Ureter (tissue), 1 donor: Measurements from ENCODE around the gene CUL9. TPM values are rescaled to one million over a fixed set of nuclear protein-coding genes. Genes with fewer than 3 reads are reported as not detected.
"Not testable (repeated sequence)": the region's sequence is repeated elsewhere in the genome, so short reads cannot be mapped to it uniquely, and the experiment has no call there.

Source experiments
- DNase-seq: peaks from one replicate; pipeline ENCODE4 v3.0.0-alpha.2; 2020; ENCODE audit warnings: low spot score
- total RNA-seq: library from RNA; stranded (reverse); gene quantifications from one replicate; pipeline ENCODE4 v1.2.4, GENCODE V29; 2023
- donor health status: DM: yes; HTN: yes; CAD: no.

CUL9 gene
- total RNA-seq = 71.7 TPM

DNA sequence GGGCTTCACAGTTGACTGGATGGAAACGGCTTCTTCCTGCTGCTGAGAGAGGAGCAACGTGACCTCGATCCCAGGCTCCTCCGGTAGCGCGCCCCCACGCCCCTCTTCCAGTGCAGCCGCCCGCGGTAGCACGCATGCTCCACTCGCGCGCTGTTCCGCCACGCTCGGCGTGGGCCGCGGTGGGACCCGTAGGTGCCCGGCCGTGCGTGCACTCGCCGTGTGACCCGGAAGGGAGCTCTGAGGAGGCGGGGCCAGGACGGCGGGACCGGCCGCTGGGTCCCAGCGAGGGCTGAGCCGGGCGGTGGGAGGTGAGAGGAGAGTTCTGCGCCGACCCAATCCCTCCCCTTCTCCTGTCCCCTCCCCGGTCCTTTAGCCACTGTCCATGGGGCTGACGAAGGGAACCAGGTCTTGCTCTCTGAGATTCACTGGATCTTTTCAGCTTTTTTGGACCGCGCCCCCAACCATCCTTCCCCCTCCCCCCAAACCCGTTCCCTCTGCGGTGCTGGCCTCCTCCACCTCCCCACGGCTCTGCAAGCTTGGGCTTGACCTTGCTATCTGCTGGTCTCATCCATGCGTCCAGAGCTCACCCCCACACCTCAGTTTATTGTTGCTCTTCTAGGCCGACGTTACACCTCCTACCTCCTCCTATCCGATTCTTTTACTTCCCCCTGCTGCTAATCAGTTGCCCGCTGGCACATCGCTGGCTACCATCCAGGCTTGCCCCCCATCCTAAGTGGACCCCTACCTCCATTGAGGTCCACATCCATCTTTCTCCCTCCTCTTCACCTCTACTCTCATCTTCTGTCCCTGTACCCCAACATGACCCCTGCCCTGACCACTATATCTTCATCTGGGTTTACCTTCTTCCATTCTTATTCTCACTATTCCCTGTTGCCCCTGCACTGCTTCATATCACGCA, at the start of gene CUL9:
CUL9 (plus strand) TSS at position 255 of the 919 bp plus-strand sequence. CDS start 2,115 bp downstream, outside the sequence.
- DNase-seq = peak; percentile 86

GRCh38 chr6:43138267-43138666, 43.7 kb upstream of the CUL9 start:
- DNase-seq = no peak

DNA sequence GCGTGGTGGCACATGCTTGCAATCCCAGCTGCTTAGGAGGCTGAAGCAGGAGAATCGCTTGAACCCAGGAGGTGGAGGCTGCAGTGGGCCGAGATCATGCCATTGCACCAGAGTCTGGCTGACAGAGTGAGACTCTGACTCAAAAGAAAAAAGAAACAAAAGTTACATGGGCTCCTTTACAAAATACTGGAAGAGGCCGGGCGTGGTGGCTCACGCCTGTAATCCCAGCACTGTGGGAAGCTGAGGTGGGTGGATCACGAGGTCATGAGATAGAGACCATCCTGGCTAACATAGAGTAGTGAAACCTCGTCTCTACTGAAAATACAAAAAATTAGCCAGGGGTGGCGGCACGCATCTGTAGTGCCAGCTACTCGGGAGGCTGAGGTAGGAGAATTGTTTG, 42.0 kb upstream of the CUL9 start:
- not testable (repeated sequence) for DNase-seq

DNA sequence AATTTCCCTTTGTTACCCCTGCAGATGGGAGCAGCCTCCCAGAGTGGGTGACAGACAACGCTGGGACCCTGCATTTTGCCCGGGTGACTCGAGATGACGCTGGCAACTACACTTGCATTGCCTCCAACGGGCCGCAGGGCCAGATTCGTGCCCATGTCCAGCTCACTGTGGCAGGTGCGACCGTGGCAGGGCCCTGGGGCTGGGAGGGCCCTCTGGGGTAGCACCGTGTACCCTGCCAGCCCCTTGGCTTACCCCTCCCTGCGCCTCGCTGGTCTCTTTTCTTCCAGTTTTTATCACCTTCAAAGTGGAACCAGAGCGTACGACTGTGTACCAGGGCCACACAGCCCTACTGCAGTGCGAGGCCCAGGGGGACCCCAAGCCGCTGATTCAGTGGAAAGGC, 40.4 kb upstream of the CUL9 start:
- DNase-seq = no peak

GRCh38 chr6:43142101-43142500, 39.9 kb upstream of the CUL9 start:
- no peak for DNase-seq

DNA sequence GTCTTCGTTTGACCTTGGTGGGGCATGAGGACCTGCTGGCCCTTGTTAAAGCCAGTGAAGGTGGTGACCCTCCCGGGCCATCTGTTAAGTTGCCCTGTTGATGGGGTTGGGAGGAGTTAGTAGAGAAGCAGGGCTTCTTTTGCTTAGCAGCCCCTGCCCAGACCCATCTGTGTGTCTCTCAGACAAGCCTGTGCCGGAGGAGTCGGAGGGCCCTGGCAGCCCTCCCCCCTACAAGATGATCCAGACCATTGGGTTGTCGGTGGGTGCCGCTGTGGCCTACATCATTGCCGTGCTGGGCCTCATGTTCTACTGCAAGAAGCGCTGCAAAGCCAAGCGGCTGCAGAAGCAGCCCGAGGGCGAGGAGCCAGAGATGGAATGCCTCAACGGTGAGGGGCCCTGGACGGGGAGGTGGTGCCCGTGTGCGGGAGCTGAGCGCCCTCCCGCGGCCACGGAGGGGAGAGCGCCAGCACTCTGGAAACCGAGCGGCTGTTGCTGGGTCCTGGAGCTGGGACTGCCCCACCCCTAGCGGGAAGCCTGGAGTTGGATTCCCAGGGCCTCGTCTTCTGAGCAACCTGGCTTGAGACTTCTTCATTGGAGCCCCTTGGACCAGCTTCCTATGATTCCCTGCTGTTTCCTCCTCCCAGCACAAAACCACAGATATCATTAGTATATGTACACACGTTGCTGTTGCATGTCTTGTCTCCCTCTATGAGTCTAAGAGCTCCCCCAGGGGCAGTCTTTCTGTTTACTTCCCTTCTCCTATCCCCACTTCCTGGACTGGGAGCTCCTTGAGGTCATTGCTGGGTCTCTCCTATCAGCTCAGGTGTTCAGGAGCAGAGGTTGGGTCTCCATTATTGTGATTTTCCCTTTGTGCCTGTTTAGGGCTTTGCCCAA, 38.5 kb upstream of the CUL9 start:
- DNase-seq = peak; percentile 89

- no peak for DNase-seq
These were observed 37.1 kb upstream of the CUL9 start for GRCh38 chr6:43144879-43145278.

DNA sequence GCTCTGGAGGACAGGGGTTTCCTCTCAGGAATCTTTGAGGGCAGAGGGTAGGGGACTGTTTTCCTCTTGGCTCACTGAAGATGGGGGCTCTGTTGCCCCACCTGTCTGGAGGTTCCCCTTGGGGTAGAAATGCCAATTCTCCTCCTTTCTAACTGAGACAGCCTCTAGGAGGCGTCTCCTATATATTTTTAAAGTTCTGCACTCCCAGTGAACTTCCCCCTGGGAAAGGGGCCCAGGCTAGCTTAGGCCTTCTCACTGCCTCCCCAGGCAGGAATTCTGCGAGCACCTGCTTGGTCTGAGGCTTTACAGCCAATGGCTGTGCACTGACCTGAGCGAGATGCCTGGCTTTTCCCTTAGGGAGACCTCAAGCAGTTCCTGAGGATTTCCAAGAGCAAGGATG, 35.7 kb upstream of the CUL9 start:
- DNase-seq = no peak

DNA sequence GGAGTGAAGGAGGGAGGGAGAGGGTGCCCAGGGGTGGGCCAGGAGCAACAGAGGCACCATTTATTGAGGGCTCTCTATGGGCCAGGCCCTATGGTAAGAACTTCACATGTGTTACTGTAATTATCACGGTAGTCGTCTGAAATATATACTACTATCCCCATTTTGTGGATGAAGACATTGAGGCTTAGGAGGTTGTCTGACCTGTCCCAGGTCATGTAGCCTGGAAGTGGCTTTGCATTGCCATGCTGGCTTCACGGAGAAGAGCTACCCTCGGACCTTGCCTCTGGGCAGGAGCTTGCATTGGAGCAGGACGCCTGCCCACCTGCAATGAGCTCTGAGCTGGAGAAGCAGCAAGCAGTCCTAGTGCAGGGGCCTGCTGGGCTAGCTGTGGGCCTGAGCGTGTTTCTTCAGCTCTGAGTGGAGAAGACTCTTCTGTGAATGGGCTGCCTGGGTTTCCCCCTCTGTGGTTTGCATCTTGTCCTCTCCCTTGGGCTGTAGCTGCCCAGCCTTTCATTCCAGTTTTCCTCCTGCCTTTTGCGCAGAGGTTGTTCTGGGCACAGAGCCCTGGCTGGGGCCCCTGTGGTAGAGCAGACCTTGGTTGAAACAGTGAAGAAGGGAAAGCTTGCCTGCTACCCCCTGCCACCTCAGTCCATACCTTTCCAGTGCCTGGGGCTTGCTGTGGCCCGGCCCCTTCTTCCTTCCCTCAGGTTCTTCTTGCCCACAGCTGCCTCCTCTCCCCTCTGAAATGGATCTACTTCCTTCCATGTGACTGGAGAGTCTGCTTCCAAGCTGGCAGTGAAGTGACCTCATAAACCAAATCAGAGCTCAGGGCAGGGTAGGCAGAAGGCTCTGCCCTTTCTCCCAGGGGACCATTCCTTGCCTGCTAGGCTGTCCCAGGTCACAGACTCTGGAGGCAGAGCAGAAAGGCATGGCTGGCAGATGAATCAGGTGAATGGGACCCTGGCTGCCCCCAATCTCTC, 35.0 kb upstream of the CUL9 start:
- DNase-seq = no peak

DNA sequence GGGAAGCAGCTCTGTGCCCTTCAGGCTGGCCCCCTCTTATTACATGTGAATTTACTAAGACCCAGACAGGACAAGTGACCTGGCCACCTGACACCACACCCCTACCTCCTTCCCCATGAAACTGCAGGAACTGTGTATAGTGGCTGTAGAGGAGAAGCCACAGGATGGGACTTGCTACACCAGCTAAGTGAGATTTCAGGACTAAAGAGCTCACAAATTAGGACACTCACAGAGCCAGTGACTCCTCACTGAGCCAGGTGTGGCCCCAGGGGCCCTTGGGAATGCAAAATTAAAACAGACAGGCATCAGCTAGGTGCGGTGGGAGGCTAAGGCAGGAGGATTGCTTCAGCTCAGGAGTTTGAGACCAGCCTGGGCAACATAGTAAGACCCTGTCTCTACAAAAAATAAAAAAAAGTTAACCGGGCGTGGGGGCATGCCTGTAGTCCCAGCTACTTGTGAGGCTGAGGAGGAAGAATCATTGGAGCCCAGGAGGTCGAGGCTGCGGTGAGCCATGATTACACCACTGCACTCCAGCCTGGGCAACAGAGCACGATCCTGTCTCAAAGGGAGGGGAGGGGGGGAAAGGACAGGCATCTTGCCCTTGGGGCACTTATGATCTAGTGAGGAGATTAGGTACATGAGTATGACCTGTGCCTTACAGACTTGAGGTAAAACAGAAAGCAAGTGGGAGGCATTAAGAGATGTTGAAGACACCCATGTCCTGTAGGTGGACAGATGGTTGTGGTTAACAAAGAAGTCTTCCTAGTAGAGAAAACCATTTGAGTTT, 34.1 kb upstream of the CUL9 start:
- no peak for DNase-seq

GRCh38 chr6:43149265-43149664, 32.7 kb upstream of the CUL9 start:
- DNase-seq = no peak

- DNase-seq = no peak
These were observed 31.8 kb upstream of the CUL9 start for GRCh38 chr6:43150051-43150751.

DNA sequence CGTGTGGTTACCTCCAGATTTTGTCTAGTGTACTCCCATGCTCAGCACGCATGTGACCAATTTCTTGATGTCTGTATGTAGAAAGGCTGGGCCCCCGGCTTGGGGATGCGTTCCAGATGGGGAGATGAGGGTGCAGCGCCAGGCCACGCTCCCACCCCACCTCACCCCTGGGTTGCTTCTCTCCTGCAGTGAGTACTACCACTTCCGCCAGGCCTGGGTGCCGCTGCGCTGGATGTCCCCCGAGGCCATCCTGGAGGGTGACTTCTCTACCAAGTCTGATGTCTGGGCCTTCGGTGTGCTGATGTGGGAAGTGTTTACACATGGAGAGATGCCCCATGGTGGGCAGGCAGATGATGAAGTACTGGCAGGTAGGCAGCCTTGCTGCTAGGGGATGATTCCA, 22.4 kb upstream of the CUL9 start:
- DNase-seq = no peak

DNA sequence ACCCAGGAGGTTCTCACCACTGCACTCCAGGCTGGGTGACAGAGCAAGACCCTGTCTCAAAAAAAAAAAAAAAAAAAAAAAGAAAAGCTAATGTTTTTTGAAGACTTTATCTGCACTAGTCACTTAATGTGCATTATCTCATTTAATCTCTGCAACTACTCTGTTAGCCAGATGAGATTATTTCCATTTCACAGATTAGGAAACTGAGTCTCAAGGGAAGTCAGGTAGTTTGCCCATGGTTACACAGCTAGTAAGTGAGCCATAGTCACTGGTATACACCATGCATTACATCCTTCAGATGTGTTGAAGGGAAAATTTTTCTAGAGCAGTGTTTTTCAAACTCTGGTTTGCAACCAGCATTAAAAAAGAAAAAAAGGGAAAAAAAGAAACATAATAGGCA, 18.1 kb upstream of the CUL9 start:
- DNase-seq = no peak

DNA sequence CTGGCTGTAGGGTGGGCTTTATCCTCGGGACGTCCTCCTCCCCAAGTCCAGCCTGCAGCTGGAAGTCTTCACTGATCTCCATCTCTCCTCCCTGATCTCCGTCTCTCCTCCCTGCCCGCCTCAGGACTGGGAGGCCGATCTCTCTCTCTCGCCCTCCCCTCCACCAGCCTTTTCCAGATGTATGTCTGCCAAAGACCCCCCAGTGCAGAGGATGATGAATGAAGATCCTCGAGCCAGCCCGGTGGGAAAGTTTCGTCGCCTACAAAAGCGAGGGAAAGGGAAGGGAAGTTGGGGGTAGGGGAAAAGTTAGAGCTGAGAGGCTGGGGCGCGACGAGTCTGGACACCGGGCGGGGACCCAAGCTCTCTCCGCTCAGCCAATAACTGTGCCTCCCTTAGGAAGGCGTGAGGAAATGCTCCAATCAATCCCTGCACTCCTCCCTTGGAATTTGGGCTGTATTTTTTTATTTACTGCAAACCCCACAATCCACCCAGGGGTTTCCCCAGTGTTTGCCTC, 11.5 kb upstream of the CUL9 start:
- DNase-seq = peak; percentile 82

DNA sequence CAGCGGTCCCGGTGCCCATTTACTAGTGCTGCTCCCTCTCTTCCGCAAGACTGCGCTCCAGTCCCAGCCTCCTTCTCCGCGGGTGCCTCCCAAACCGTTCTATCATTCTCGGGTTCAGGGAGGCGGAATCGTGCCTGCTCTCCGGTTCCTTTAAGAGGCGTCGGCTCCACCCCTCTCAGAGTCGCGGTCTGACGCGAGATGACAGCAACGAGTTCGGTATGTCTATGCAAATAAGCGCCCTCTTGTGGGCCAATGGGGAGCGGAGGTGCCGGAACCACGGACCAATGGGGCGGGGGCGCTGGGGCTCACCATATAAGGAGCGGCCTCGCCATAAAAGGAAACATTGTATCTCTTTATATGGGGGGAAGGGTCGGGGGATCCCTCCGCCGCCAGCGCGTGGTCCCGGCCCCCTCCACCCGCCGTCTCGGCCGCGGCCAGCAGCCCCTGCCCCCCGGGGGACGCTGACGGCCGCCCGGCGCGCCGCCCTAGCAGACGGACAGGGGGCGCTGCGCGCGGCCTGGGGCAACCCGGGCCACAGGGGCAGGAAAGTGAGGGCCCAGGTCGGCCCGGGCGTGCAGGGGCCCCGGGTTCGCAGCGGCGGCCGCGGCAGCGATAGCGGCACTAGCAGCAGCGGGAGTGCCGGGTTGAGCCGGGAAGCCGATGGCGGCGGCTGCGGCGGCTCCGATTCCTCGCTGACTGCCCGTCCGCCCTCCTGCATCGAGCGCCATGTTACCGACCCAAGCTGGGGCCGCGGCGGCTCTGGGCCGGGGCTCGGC, 10.9 kb upstream of the CUL9 start, which contains the start of gene SRF:
SRF (plus strand) TSS at position 339 of the 776 bp plus-strand sequence; CDS start at position 727, 388 bp downstream.
- peak; percentile 100 for DNase-seq

DNA sequence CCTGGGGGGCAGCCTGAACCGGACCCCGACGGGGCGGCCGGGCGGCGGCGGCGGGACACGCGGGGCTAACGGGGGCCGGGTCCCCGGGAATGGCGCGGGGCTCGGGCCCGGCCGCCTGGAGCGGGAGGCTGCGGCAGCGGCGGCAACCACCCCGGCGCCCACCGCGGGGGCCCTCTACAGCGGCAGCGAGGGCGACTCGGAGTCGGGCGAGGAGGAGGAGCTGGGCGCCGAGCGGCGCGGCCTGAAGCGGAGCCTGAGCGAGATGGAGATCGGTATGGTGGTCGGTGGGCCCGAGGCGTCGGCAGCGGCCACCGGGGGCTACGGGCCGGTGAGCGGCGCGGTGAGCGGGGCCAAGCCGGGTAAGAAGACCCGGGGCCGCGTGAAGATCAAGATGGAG, 10.3 kb upstream of the CUL9 start:
- no peak for DNase-seq

GRCh38 chr6:43172104-43173007, 9.6 kb upstream of the CUL9 start:
- DNase-seq = peak; percentile 66
